Measurements from ENCODE around the gene ARRDC2.

The ARRDC2 gene

GRCh38 chr19:18058208-18059009, 50.4 kb downstream of the ARRDC2 start:
- DNase-seq (ENCODE audit: low read depth), result peak; percentile 68

GRCh38 chr19:18059297-18059696, 51.3 kb downstream of the ARRDC2 start:
- no peak for DNase-seq (ENCODE audit: low read depth)

GRCh38 chr19:18059902-18060301, 51.9 kb downstream of the ARRDC2 start:
- no peak for DNase-seq (ENCODE audit: low read depth)

GRCh38 chr19:18060472-18060871, 52.5 kb downstream of the ARRDC2 start:
- DNase-seq (ENCODE audit: low read depth), result no peak

GRCh38 chr19:18062028-18062427, 54.1 kb downstream of the ARRDC2 start:
- no peak for DNase-seq (ENCODE audit: low read depth)

- DNase-seq (ENCODE audit: low read depth), result no peak
These were observed 55.5 kb downstream of the ARRDC2 start for GRCh38 chr19:18063463-18063862.

Measured in activated T-helper 1 cell treated with Interleukin-2 at 50 U/mL for 16 hours (primary cell).